Inferior parietal cortex (tissue), 1 donor: ENCODE results near the gene PHACTR1.

Source experiments
- DNase-seq: peaks from one replicate; pipeline ENCODE4 v3.0.0-alpha.2; 2016; ENCODE audit errors: extremely low spot score

Gene PHACTR1

GRCh38 chr6:13071550-13072345 is 355.2 kb downstream of the PHACTR1 start:
- DNase-seq = peak; percentile 47

GRCh38 chr6:13072686-13073347 is 356.2 kb downstream of the PHACTR1 start:
- no peak for DNase-seq

- no peak for DNase-seq
Observed at GRCh38 chr6:13074415-13075140, 358.0 kb downstream of the PHACTR1 start.

- no peak for DNase-seq
Observed at GRCh38 chr6:13075141-13075845, 358.7 kb downstream of the PHACTR1 start.

- DNase-seq = no peak
Observed at GRCh38 chr6:13076575-13076974, 360.0 kb downstream of the PHACTR1 start.

GRCh38 chr6:13077117-13077516 is 360.6 kb downstream of the PHACTR1 start:
- DNase-seq = no peak

GRCh38 chr6:13079096-13079723 is 362.6 kb downstream of the PHACTR1 start:
- DNase-seq = no peak

GRCh38 chr6:13080462-13081188 is 364.1 kb downstream of the PHACTR1 start:
- no peak for DNase-seq

GRCh38 chr6:13081189-13081563 is 364.6 kb downstream of the PHACTR1 start:
- DNase-seq = no peak

GRCh38 chr6:13089296-13089994 is 372.9 kb downstream of the PHACTR1 start:
- DNase-seq = no peak

- no peak for DNase-seq
Observed at GRCh38 chr6:13091192-13091591, 374.6 kb downstream of the PHACTR1 start.

GRCh38 chr6:13094781-13095425 is 378.3 kb downstream of the PHACTR1 start:
- DNase-seq = no peak

- DNase-seq = no peak
Observed at GRCh38 chr6:13096084-13096483, 379.5 kb downstream of the PHACTR1 start.

- no peak for DNase-seq
Observed at GRCh38 chr6:13097454-13097853, 380.9 kb downstream of the PHACTR1 start.

- no peak for DNase-seq
Observed at GRCh38 chr6:13098006-13098405, 381.4 kb downstream of the PHACTR1 start.

GRCh38 chr6:13098793-13099570 is 382.4 kb downstream of the PHACTR1 start:
- no peak for DNase-seq

GRCh38 chr6:13099771-13100170 is 383.2 kb downstream of the PHACTR1 start:
- no peak for DNase-seq

GRCh38 chr6:13101409-13101808 is 384.8 kb downstream of the PHACTR1 start:
- no peak for DNase-seq

- DNase-seq = no peak
Observed at GRCh38 chr6:13101985-13102384, 385.4 kb downstream of the PHACTR1 start.
